ENCODE data around the gene HMCN2. TPM values are rescaled to one million over a fixed set of nuclear protein-coding genes. Genes with fewer than 3 reads are reported as not detected.
"Not testable (repeated sequence)": the region's sequence is repeated elsewhere in the genome, so short reads cannot be mapped to it uniquely, and the experiment has no call there.

HMCN2 gene
- polyA plus RNA-seq, 2 of the 4 experiments (the other 2 are of a cell fraction): 0.01 TPM; not detected in 1

GRCh38 chr9:130336885-130337284, 71.3 kb downstream of the HMCN2 start:
- ChIA-PET CTCF (interaction anchor here (1.1 to 1.9 kb wide), 4 partner anchors 9 to 230 kb away, joined by 3 to 6 read pairs (median 4); no protein-coding TSS in a partner anchor), POLR2A (no interaction called here)
- no peaks in the 10 kb centered on the region for H3K4me1 ChIP-seq
- TF ChIP-seq NPAS2 (CRISPR knock-in tag; IDR thresholded peaks at IDR 0.05; ENCODE audit: borderline replicate concordance) (no peak), EP300 (IDR thresholded peaks at IDR 0.05) (no peak), BHLHE40 (IDR thresholded peaks at IDR 0.05; ENCODE audit: low read depth, low read length) (no peak), TP53 (CRISPR knock-in tag; IDR thresholded peaks at IDR 0.05) (no peak), CTCF (IDR thresholded peaks at IDR 0.05) (no peak), POLR2AphosphoS2 (conservative IDR thresholded peaks at IDR 0.05; ENCODE audit: low read length) (no peak), NFE2L2 (conservative IDR thresholded peaks at IDR 0.05; ENCODE audit: low read length) (no peak), JUN (IDR thresholded peaks at IDR 0.05) (no peak), MYC (IDR thresholded peaks at IDR 0.05; ENCODE audit: borderline replicate concordance, low read length) (no peak), HOXB5 (CRISPR knock-in tag; IDR thresholded peaks at IDR 0.05) (no peak), FOSB (CRISPR knock-in tag; IDR thresholded peaks at IDR 0.05) (no peak), ZSCAN20 (CRISPR knock-in tag; IDR thresholded peaks at IDR 0.05) (no peak), SREBF2 (IDR thresholded peaks at IDR 0.05) (no peak), EHMT2 (IDR thresholded peaks at IDR 0.05; ENCODE audit: low read depth) (no peak), USF2 (IDR thresholded peaks at IDR 0.05) (no peak)
- ATAC-seq (no peak), DNase-seq (ENCODE audit: low read depth in 1 of 2, low spot score in 1 of 2) (no peak), FAIRE-seq (no peak)
- no peak overlapping the region for H3K4me3 ChIP-seq
- H3K4me2 ChIP-seq: no peak overlapping the region
- 60% methylated on average over 6 of the region's 9 CpGs for whole genome bisulfite sequencing (ENCODE audit: missing lambda C conversion rate)
- no peak overlapping the region for H3K27ac ChIP-seq
- H3K9me3 ChIP-seq: no peaks in the 10 kb centered on the region

- H3K4me1 ChIP-seq: no peaks in the 10 kb centered on the region
- no peaks in the 10 kb centered on the region for H3K9me3 ChIP-seq
- no peak overlapping the region for H3K4me2 ChIP-seq
- no peak overlapping the region for H3K27ac ChIP-seq
- H3K4me3 ChIP-seq: no peak overlapping the region
- CTCF ChIA-PET: interaction anchor here (1.1 to 1.9 kb wide), 4 partner anchors 10 to 231 kb away, joined by 3 to 6 read pairs (median 4); no protein-coding TSS in a partner anchor
- ATAC-seq (no peak), DNase-seq (ENCODE audit: low read depth in 1 of 2, low spot score in 1 of 2) (no peak), FAIRE-seq (no peak)
- WGBS (ENCODE audit: missing lambda C conversion rate): 64% methylated on average over 8 of the region's 9 CpGs
- TF ChIP-seq JUN (IDR thresholded peaks at IDR 0.05): no peak
- POLR2A ChIA-PET: no interaction called here
These were observed 71.8 kb downstream of the HMCN2 start for GRCh38 chr9:130337318-130337717.

- ATAC-seq (no peak), FAIRE-seq (no peak), DNase-seq (ENCODE audit: low read depth in 1 of 2, low spot score in 1 of 2) (no peak)
- Histone ChIP-seq H3K4me3 (no peak overlapping the region), H3K27ac (no peak overlapping the region), H3K9me3 (no peaks in the 10 kb centered on the region), H3K4me2 (no peak overlapping the region), H3K4me1 (no peaks in the 10 kb centered on the region)
- ChIA-PET POLR2A (no interaction called here), CTCF (no interaction called here)
- WGBS (ENCODE audit: missing lambda C conversion rate): 79% methylated on average over 16 of the region's 16 CpGs
- no peak for TF ChIP-seq RFX5 (IDR thresholded peaks at IDR 0.05)
- TF ChIP-seq HOXB5 (CRISPR knock-in tag; IDR thresholded peaks at IDR 0.05): no peak
- no peak for TF ChIP-seq HES2 (IDR thresholded peaks at IDR 0.05)
- TF ChIP-seq HEYL (CRISPR knock-in tag; IDR thresholded peaks at IDR 0.05): no peak
- no peak for TF ChIP-seq MAFK (IDR thresholded peaks at IDR 0.05; ENCODE audit: partially characterized antibody)
- TF ChIP-seq CHD2 (IDR thresholded peaks at IDR 0.05; ENCODE audit: low read length, partially characterized antibody): no peak
- TF ChIP-seq FOXS1 (CRISPR knock-in tag; IDR thresholded peaks at IDR 0.05): no peak
These were observed 72.3 kb downstream of the HMCN2 start for GRCh38 chr9:130337784-130338380.

GRCh38 chr9:130338891-130339290, 73.3 kb downstream of the HMCN2 start:
- H3K4me2 ChIP-seq; POLR2A ChIA-PET; DNase-seq (ENCODE audit: low read depth in 1 of 2, low spot score in 1 of 2); H3K27ac ChIP-seq; H3K4me3 ChIP-seq; ATAC-seq; FAIRE-seq; H3K9me3 ChIP-seq; H3K4me1 ChIP-seq: not testable (repeated sequence)
- WGBS (ENCODE audit: missing lambda C conversion rate): 81% methylated on average over 8 of the region's 8 CpGs
- CTCF ChIA-PET: interaction anchor here (0.9 to 1.0 kb wide), 3 partner anchors 50 to 232 kb away, joined by 3 to 4 read pairs (median 3); no protein-coding TSS in a partner anchor
